ENCODE results near the gene IFI27L1.

DNA sequence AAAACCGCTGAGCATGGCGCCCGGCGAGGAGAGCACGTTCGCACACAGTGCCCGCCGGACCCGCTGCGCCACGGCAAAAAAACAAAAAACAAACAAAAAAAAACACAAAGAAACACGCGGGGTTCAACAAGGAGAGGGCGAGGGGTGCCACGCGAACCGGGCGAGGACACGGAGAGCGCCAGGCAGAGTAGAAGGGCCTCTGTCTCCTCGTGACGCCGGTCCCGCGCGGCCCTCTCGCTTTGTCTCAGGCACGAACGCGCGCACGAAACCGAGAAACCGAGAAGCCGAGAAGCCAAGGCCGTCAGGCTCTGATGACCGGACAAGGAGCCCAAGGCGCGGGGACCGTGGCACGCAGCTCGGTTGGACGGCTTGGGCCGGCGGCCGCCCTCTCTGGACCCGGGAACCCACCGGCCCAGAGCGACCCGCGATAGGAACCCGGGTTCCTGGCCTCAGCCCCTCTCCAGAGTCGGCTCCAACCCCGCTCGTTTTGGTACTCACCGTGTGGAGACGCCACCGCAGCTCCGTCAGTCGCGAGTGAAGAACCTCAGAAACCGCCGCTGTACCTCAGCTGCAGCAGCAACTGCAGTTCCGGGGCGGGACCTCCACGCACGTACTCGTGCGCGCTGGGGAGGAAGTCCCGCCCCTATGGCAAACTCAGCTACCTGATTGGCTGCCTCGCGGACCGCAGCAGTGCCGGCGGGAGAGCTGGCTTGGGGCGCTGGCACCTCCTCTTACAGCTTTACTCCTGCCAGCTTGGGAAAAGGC, at the start of gene IFI27L1, which contains the start of gene DDX24:
- no peak for TF ChIP-seq EZH2phosphoT487 (IDR thresholded peaks at IDR 0.05; ENCODE audit: borderline replicate concordance)
- TF ChIP-seq, protein P1, sequence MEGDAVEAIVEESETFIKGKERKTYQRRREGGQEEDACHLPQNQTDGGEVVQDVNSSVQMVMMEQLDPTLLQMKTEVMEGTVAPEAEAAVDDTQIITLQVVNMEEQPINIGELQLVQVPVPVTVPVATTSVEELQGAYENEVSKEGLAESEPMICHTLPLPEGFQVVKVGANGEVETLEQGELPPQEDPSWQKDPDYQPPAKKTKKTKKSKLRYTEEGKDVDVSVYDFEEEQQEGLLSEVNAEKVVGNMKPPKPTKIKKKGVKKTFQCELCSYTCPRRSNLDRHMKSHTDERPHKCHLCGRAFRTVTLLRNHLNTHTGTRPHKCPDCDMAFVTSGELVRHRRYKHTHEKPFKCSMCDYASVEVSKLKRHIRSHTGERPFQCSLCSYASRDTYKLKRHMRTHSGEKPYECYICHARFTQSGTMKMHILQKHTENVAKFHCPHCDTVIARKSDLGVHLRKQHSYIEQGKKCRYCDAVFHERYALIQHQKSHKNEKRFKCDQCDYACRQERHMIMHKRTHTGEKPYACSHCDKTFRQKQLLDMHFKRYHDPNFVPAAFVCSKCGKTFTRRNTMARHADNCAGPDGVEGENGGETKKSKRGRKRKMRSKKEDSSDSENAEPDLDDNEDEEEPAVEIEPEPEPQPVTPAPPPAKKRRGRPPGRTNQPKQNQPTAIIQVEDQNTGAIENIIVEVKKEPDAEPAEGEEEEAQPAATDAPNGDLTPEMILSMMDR (conservative IDR thresholded peaks at IDR 0.05; ENCODE audit: low read length): no peak

All from Loucy (cell line).